Pulmonary artery endothelial cell (primary cell): ENCODE data around the gene MRPL47. TPM values are rescaled to one million over a fixed set of nuclear protein-coding genes. Genes with fewer than 3 reads are reported as not detected.

Experiments used
- DNase-seq: peaks from one replicate; pipeline ENCODE4 v3.0.0-alpha.2; 2011; ENCODE audit warnings: low read depth, low spot score
- total RNA-seq: library from RNA; depleted of rRNA; stranded (reverse); fragments of >200 nt; gene quantifications from 2 replicates; pipeline ENCODE4 v1.2.3, GENCODE V29; 2014

MRPL47 gene
- total RNA-seq, 1 donor from 2014 or later: 31.5 TPM

DNA sequence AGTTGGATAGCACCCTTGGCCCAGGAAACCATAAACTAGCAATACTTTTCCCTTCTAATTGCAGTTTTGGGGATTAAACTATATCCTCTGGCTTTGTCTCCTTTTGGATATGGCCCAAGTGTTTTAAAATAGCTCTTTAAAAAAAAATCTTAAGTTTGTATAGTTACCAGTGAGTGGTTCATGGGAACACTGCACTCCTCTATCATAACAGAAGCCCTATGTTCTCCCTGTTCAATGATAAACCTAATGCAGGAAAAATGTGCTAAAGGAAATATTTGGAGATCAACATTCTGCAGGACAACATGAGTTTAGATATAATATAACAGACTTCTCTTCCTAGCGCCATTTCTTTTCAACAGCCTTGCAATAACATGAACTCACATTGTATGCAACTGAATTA lies 13.1 kb downstream of the MRPL47 start:
- DNase-seq: no peak

DNA sequence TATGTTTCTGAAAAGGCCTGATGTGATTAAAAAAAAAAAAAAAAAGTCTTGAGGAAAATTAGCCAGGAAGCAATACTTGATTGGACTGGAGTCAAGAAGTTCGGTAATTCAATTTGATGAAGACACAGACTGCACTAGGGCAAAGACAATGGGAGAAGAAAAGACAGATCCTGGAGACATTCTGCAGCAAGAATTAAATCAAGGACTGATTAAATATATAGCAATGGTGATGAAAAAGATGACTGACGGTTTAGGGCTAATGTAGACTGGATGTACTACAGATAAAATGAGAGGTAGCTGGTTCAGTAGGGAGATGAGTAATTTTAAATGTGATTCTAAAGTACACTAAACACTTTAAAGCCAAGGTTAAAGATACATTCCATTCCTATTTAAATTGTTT lies 13.8 kb downstream of the MRPL47 start:
- DNase-seq: no peak

GRCh38 chr3:179589143-179589542 lies 15.3 kb downstream of the MRPL47 start:
- DNase-seq: peak; percentile 13

- DNase-seq: no peak
Measured at GRCh38 chr3:179580992-179581391, 23.4 kb downstream of the MRPL47 start.

- no peak for DNase-seq
Measured at GRCh38 chr3:179565496-179565895, 38.9 kb downstream of the MRPL47 start.

- peak; percentile 36 for DNase-seq
Measured at GRCh38 chr3:179563271-179563783, 41.1 kb downstream of the MRPL47 start.

GRCh38 chr3:179562591-179563270 lies 41.7 kb downstream of the MRPL47 start, which contains the start of gene ACTL6A:
Gene ACTL6A (plus strand): TSS chr3:179562926. CDS start chr3:179563093, 167 bp downstream.
- peak; percentile 97 for DNase-seq

GRCh38 chr3:179560791-179561190 lies 43.6 kb downstream of the MRPL47 start:
- DNase-seq: no peak

DNA sequence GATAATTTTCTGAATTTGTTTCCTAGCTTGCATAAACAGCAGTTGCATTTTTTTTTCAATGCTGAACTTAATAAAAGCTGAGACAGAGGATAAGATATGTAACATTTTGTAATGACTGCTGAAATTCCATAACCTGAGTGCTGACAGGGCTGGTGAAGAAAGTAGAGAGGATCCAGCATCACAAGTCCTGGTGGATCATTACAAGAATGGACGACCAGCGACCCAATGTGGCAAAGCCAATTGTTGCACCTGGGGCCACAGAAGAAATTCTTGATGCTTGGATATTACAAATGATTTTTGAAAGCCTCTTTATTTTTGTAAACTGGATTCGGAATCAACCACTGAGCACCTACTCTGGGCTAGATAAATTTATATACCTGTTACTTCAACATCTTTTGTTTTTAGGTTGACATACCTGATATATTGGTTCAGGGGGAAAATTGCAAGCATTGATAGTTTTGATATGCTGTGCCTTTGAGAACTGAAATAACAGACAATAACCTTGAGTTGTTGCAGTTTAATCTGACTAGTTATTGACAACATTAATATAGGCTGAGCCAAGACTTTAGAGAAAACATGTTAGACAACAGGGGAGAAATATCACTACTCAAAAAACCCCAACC lies 45.6 kb downstream of the MRPL47 start:
- DNase-seq: peak; percentile 52

GRCh38 chr3:179551349-179552105 lies 52.9 kb downstream of the MRPL47 start:
- DNase-seq: no peak

GRCh38 chr3:179546814-179547241 lies 57.6 kb downstream of the MRPL47 start:
- DNase-seq: no peak

DNA sequence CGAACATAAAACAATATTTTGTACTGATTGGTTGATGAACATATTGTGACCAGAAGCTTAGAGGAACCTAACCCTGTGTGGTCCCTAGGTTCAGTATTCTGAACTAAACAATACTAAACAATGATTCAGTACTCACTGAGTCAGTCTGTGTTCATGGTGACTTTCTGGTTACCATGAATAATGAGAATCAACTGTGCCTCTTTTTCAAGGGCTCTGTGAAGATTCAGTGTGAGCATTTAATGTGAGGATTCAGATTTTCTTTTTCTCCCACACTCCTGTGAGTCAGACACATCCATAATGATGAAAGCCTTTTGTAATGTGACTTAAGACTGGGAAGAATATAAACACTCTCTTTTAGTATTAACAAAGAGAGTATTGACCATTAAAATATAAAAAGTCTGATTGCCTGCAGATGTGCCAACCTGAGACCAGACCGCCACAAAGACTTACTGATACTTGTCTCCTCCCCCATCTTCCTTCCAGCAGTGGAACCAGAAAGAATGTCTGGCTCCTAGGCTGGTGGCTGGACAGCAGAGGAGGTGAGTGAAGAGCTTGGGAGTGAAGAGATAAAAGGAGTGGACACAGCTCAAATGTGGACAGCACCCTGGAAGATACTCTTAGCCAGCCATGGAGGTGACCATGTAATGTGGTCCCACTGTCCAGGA lies 59.3 kb downstream of the MRPL47 start:
- no peak for DNase-seq

DNA sequence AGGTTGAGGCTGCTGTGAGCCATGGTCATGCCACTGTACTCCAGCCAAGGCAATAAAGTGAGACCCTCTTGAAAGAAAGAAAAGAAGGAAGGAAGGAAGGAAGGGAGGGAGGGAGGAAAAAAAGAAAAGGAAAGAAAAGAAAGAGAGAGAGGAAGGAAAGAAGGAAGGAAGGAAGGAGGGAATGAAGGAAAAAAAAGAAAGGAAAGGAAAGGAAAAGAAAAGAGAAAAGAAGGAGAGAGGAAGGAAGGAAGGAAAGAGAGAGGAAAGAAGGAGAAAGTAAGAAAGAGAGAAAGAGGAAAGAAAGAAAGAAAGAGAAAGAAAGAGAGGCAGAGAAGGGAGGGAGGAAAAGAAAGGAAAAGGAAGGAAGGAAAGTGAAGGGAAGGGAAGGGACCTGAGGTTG lies 62.1 kb downstream of the MRPL47 start:
- no peak for DNase-seq

- no peak for DNase-seq
Measured at GRCh38 chr3:179541596-179541995, 62.8 kb downstream of the MRPL47 start.

DNA sequence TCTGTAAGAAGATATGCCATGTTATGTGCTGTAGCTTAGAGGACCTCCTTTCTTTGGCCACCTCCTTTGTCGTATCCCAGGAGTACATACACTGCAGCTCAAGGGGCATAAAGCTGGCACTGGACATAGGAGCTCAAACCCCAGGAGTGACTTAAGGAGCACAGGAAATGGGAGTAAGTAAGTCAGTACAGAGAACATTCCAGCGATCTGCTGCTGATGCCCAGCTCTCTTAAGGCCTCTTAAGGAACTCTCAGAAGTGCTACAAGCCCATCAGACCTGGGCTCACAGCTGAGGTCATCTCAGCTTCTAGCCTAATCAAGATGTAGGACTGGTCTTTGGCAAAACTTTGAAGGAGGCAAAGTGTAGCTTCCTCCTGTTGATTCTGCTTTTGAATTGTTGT lies 63.3 kb downstream of the MRPL47 start:
- no peak for DNase-seq

Other genes starting within 250 kb of the MRPL47 start
- gene GNB4, start 153.2 kb downstream of the MRPL47 start, total RNA-seq: 97.3 and 105 TPM in 2 replicates
- gene ACTL6A, start 41.7 kb downstream of the MRPL47 start, total RNA-seq: 67.1 and 86.5 TPM in 2 replicates
- 82.3 and 92.4 TPM in 2 replicates for gene NDUFB5, start 156 bp upstream of the MRPL47 start, total RNA-seq
- 7.3 and 13.8 TPM in 2 replicates for gene USP13, start 48.4 kb upstream of the MRPL47 start, total RNA-seq